SK-N-MC (cell line): ENCODE results near the gene CGB3.

Experiments used
- EZH2 ChIP-seq: fragments of 200-600 bp; sonication (generic); IDR thresholded peaks from one replicate; pipeline ENCODE4 v1.6.1; 2017; ENCODE audit warnings: antibody characterized with exemption
- FOXP2 ChIP-seq: optimal IDR thresholded peaks from 2 replicates; pipeline ENCODE3; 2011; ENCODE audit warnings: mild to moderate bottlenecking, moderate library complexity; ENCODE audit not compliant: insufficient read depth; ENCODE audit errors: extremely low read length, control extremely low read depth
- POLR2AphosphoS5 ChIP-seq: IDR thresholded peaks from 2 replicates; pipeline ENCODE4 v1.6.1; 2012; ENCODE audit warnings: mild to moderate bottlenecking, low read depth, low read length, borderline replicate concordance

GRCh38 chr19:49014870-49015255 lies 9.3 kb downstream of the CGB3 start:
- TF ChIP-seq EZH2: no peak
- no peak for TF ChIP-seq POLR2AphosphoS5
- no peak for TF ChIP-seq FOXP2
